Stimulated activated memory B cell treated with anti-CD40 and anti-IgM and Interleukin-4, amounts not matched to agents 10 μg/mL and 1 μg/mL and 100 μg/mL, for 72 hours (primary cell): Measurements from ENCODE around the gene ZNF513.

Experiments used
- ATAC-seq: fragments of 150-1000 bp; cut with Tn5 transposase; 2 replicates; pipeline ENCODE4 v1.10.0; 2021
- H3K27ac Mint-ChIP-seq: one replicate; pipeline ENCODE4 v1.8.0; 2022; ENCODE audit warnings: mild to moderate bottlenecking, mixed read lengths
- H3K27me3 Mint-ChIP-seq: one replicate; pipeline ENCODE4 v1.8.0; 2022; ENCODE audit warnings: mixed read lengths
- H3K36me3 Mint-ChIP-seq: one replicate; pipeline ENCODE4 v1.8.0; 2022; ENCODE audit warnings: mixed read lengths
- H3K4me1 Mint-ChIP-seq: one replicate; pipeline ENCODE4 v1.8.0; 2022; ENCODE audit warnings: mixed read lengths
- H3K4me3 Mint-ChIP-seq: one replicate; pipeline ENCODE4 v1.8.0; 2022; ENCODE audit warnings: mild to moderate bottlenecking, moderate library complexity, mixed read lengths
- H3K9me3 Mint-ChIP-seq: one replicate; pipeline ENCODE4 v1.8.0; 2022; ENCODE audit warnings: mixed read lengths

ZNF513 gene

GRCh38 chr2:27351802-27352598 lies 28.5 kb downstream of the ZNF513 start:
- H3K36me3 Mint-ChIP-seq, result peaks cover 22% of the 10 kb centered on the region
- H3K9me3 Mint-ChIP-seq, result no peaks in the 10 kb centered on the region
- H3K27ac Mint-ChIP-seq, result peak overlapping the region; percentile 1
- no peaks in the 10 kb centered on the region for H3K27me3 Mint-ChIP-seq
- H3K4me1 Mint-ChIP-seq, result peaks cover 48% of the 10 kb centered on the region
- no peak for ATAC-seq
- H3K4me3 Mint-ChIP-seq, result no peak overlapping the region

- H3K27me3 Mint-ChIP-seq, result no peaks in the 10 kb centered on the region
- no peak overlapping the region for H3K27ac Mint-ChIP-seq
- peaks cover 48% of the 10 kb centered on the region for H3K4me1 Mint-ChIP-seq
- no peak for ATAC-seq
- H3K36me3 Mint-ChIP-seq, result peaks cover 23% of the 10 kb centered on the region
- H3K9me3 Mint-ChIP-seq, result no peaks in the 10 kb centered on the region
- H3K4me3 Mint-ChIP-seq, result no peak overlapping the region
Observed at GRCh38 chr2:27350106-27350693, 30.3 kb downstream of the ZNF513 start.

- H3K27me3 Mint-ChIP-seq, result no peaks in the 10 kb centered on the region
- peaks cover 33% of the 10 kb centered on the region for H3K4me1 Mint-ChIP-seq
- H3K36me3 Mint-ChIP-seq, result peaks cover 23% of the 10 kb centered on the region
- H3K9me3 Mint-ChIP-seq, result no peaks in the 10 kb centered on the region
- no peak for ATAC-seq
- no peak overlapping the region for H3K27ac Mint-ChIP-seq
- H3K4me3 Mint-ChIP-seq, result no peak overlapping the region
Observed at GRCh38 chr2:27347641-27348040, 32.9 kb downstream of the ZNF513 start.

GRCh38 chr2:27336173-27336572 lies 44.4 kb downstream of the ZNF513 start:
- Mint-ChIP-seq H3K36me3 (peaks cover 50% of the 10 kb centered on the region), H3K27ac (no peak overlapping the region), H3K9me3 (no peaks in the 10 kb centered on the region), H3K4me3 (no peak overlapping the region), H3K27me3 (no peaks in the 10 kb centered on the region), H3K4me1 (no peaks in the 10 kb centered on the region)
- ATAC-seq, result no peak

- ATAC-seq, result no peak
- no peaks in the 10 kb centered on the region for H3K27me3 Mint-ChIP-seq
- H3K4me3 Mint-ChIP-seq, result no peak overlapping the region
- no peak overlapping the region for H3K27ac Mint-ChIP-seq
- H3K9me3 Mint-ChIP-seq, result no peaks in the 10 kb centered on the region
- peaks cover 41% of the 10 kb centered on the region for H3K36me3 Mint-ChIP-seq
- no peaks in the 10 kb centered on the region for H3K4me1 Mint-ChIP-seq
Observed at GRCh38 chr2:27335311-27335710, 45.2 kb downstream of the ZNF513 start.
